HG03442 (cell line): Measurements from ENCODE around the gene HIPK1.

Source experiments
- ATAC-seq: cut with Tn5 transposase; IDR thresholded peaks from one replicate; pipeline ENCODE4 v1.9.1; 2021; ENCODE audit warnings: mild to moderate bottlenecking, moderate library complexity; ENCODE audit not compliant: unreplicated experiment

HIPK1 gene

GRCh38 chr1:113913312-113913668, 15.8 kb upstream of the HIPK1 start:
- ATAC-seq: no peak

GRCh38 chr1:113913887-113914664, 15.0 kb upstream of the HIPK1 start:
- no peak for ATAC-seq

GRCh38 chr1:113916974-113917373, 12.2 kb upstream of the HIPK1 start:
- ATAC-seq: no peak

DNA sequence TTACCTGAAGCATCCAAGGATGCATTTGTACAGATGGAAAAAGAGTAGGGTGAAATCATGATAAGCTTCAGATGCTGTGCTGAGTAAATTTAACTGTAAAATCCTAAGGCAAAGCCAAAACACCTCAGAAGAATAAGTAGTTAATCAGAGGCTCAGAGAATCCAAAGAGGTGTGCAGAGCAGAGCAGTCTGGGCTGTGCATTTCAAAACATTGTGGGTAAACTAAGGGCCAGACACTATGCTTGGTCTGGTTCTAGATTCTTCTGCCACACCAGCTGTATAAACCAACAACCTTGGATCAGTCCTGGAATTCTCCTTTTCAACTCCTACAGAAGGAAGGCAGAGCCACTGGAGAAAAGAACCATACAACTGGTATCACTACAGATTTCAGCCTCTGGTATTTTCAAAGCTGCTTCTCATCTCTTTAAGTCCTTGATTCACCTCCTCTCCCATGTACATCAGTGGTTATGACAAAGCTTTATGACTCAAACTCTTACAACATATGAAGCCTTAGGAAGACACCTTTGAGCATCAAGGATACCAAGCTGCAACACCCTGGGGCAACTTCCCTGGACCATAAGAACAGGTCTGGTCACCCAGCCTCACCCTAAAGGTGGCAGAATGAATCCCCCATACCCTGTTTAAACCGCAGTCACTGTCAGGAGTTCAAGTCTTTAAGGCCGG, 11.6 kb upstream of the HIPK1 start:
- ATAC-seq: no peak

- ATAC-seq: no peak
Measured at GRCh38 chr1:113918243-113918642, 10.9 kb upstream of the HIPK1 start.

DNA sequence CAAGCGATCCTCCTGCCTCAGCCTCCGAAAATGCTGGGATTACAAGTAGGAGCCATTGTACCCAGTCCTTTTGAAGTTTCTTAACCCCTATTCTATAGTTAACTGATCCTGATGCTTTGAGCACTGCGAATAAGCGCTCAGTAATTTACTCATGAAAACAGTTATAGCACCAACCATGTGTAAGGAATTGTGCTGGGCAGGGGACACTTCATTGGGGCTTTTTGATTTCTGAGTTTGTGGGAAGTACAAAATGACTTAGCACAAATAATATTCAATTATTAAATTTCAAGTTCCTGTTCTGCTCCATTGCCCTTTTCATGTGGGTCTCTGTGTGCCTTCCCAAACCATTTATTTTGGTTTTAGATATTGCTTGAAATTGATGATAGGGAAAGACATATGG, 6.2 kb upstream of the HIPK1 start:
- no peak for ATAC-seq

DNA sequence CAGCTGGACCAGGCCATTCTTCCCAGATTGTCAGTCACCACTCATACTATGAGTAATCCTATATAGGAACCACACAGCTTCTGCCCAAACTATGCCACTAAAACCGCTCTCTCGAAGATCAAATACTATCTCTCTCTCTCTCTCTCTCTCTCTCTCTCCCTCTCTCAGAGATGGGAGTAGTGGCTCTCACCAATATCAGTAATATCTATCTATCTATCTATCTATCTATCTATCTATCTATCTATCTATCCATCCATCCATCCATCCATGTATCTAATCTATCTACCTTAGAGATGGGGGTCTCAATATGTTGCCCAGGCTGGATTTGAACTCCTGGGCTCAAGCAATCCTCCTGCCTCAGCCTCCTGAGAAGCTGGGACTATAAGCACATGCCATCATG, 4.7 kb upstream of the HIPK1 start:
- no peak for ATAC-seq

- peak; percentile 22 for ATAC-seq
Measured at GRCh38 chr1:113928187-113928930, 765 bp upstream of the HIPK1 start.

DNA sequence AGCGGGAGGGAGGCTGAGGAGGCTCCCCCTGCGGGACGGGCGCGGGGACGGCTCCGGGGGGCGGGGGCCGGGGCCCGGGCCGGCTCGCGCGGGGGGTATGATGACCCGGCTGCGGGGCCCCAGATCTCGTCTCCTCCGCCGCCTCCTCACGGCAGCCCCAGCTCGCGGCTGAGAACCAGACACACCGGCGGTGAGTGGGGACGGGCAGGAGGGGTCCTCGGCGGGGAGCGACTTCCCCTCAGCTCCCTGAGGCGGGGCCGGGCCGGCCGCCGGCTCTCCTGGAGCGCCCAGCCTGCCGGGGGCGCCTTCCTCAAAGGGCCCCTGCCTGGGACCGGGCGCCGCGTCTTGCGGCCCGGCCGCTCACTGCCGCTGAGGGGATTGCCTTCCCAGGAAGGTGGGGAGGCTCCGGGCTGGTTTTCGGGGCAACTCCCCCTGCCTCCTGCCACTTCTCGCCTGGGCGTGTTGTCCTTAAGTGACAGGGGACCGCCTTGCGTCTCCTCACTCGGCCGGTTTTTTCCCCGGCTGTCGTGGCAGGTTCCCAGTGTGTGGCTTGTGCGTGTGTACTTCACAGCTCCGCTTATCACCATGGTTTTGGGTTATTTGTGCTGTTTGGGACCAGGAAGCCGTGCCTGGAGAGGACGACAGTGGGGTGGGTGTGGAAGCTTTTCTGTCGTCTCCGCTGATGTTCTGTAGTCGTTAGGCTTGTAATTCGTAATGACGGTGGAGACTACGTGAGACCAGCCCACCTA, 800 bp downstream of the HIPK1 start:
- ATAC-seq: peak; percentile 28

DNA sequence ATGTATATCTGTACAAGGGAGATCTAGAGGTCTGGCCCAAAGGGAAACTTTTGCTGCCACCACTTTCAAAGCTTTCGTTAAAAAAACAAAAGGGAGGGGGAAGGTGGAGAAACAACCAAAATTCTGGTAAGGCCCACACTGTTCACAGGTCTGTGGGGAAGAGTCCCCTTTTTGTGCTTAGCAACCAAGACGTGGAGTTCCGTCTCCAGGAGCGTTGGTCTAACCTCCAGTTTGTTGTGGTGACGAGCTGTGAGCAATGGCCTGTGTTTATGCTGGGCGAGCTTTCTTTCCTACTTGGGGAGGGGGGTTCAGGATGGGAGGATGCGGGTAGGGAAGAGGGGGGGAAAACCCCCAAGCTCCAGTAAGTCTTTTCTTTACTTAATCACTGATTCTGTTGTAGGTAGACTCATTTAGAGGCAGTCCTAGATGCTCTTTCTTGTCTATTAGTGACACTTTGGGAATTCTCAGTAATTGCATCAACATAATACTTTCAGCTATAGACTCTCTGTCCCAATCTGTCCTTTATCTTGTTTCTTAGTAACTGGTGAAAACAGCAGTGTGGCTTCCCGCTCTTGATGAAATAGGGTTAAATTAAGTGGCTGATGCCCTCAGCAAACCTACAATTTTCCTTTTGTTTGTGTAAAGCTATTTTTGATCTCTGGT, 1.5 kb downstream of the HIPK1 start:
- ATAC-seq: peak; percentile 31

DNA sequence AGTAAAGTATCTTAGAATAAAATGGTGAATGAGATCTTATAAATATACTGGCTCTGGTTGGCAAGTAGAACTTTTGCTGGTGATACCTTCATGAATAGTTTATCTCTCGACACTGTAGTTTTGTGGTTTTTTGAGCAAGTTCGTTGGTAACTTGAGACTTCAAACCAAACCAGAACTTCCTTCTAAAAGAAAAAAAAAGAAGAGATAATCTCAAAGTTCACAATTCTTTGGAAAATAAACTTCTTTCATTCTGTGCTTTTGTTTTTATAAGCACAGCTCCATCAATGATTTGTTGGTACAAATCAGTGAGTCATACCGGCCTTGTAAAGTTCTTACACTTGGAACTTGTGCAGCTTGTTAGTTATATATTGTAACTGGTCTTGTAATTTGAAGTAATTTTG, 2.3 kb downstream of the HIPK1 start:
- no peak for ATAC-seq

DNA sequence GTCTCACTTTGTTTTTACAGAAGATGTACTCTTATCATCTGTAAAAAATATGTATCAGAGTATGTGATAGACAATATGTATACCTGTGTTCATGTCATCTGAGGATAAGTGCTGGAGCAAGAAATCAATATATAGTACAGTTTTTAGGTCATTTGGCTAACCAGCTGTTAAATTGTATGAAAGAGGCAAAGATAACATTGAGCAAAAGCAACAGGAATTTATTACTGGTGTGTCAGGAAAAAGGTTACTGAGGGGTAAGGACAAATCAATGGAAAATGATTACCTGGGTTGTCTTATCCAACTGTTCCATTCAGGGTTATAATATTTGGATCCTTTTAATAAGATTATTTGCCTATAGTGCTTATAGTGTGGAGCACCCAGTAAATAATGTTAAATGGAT, 4.9 kb downstream of the HIPK1 start:
- no peak for ATAC-seq

DNA sequence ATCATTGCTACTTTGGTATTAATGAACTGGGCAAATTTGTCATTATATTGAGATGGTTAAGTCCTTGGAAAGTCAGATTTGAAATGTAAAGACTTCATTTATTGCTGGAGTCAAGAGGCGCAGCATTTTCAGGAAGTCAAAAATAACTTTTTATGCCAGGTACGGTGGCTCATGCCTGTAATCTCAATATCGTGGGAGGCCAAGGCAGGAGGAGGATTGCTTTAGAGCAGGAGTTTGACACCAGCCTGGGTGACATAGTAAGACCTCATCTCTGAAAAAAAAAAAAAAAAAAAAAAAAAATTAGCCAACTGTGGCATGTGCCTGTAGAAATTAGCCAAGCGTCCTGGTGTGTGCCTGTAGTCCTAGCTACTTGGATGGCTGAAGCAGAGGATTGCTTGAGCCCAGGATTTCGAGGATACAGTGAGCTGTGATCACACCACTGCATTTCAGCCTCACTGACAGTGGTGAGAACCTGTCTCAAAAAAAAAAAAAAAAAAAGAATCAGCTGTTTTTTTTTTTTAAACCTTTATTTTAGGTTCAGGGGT, 5.5 kb downstream of the HIPK1 start:
- ATAC-seq: no peak

DNA sequence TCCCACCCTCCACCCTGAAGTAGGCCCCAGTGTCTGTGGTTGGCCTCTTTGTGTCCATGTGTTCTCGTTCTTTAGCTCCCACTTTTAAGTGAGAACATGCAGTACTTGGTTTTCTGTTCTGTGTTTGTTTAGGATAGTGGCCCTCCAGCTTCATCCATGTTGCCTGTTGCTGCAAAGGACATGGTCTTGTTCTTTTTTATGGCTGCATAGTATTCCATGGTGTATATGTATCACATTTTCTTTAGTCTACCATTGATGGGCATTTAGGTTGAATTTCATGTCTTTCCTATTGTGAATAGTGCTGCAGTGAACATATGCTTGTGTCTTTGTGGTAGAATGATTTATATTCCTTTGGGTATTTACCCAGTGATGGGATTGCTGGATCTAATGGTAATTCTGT, 6.1 kb downstream of the HIPK1 start:
- ATAC-seq: no peak

GRCh38 chr1:113935970-113936369, 6.8 kb downstream of the HIPK1 start:
- ATAC-seq: no peak

DNA sequence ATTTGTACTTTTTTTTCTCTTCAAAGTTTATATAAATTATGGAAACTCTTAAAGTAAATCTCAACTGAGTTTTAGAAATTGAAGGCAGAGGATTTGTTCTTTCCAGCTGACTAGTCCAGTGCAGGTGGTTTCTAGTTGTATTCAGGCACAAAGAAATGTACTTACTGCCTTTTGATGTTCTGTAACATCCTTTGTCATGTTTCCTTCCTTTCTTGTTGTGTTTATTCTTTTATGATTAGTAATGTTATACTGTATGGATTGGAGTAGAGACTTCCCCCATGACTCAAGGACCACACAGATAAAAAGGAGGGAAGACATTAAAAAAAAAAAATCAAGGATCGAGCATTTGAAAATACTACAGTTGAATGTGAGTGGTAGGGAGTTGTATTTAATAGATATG, 8.0 kb downstream of the HIPK1 start:
- no peak for ATAC-seq

DNA sequence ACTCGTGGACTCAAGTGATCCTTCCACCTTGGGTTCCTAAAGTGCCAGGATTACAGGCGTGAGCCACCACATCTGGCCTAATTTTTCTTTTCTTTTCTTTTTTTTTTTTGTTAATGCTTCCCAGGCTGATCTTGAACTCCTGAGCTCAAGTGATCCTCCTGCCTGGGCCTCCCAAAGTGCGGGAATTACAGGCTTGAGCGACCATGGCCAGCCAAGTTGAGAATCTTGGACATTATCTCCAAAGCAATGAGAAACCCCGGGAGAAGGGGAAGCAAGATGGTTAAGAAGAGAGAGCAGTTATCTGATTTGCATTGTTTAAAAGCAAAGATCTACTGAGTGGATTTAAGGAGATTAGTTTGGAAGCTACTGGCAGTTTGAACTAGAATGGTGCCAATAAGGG, 9.1 kb downstream of the HIPK1 start:
- no peak for ATAC-seq

- ATAC-seq: peak; percentile 68
Measured at GRCh38 chr1:113940365-113941244, 11.5 kb downstream of the HIPK1 start.

DNA sequence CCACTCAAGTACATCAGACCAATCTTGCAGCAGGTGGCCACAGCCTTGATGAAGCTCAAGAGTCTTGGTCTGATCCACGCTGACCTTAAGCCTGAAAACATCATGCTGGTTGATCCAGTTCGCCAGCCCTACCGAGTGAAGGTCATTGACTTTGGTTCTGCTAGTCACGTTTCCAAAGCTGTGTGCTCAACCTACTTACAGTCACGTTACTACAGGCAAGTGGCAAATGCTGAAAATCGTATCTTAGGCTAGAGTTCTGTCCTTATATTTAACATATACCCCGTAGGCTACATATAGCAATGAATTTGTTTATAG, 12.1 kb downstream of the HIPK1 start:
- ATAC-seq: no peak

DNA sequence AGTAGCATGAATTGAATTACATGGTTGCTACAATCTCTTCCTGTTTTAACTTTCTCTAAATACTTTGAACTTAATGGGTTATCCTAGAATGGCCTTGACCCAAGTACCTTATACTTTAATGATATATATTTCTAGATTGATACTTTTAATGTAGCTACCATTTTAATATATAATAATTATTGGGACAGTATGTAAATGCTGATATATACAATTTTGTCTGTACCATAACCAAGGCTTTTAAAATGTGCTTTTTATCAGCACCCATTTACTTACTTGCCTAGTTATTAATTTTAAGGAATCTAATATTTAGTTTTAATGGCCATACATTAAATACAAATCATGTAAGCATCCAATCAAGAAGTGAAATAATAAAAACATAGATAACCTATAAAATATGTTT, 13.4 kb downstream of the HIPK1 start:
- no peak for ATAC-seq
